B cell (primary cell): ENCODE data around the gene RNF212. TPM values are rescaled to one million over a fixed set of nuclear protein-coding genes. Genes with fewer than 3 reads are reported as not detected.

ENCODE experiments used
- ATAC-seq: fragments of 200-7000 bp; cut with Tn5 transposase; one replicate; pipeline ENCODE4 v1.10.0; 2021; ENCODE audit warnings: low read depth, mild to moderate bottlenecking, moderate number of reproducible peaks, moderate library complexity
- CTCF ChIA-PET: fragments of 350-600 bp; sonication (Branson Sonifier 250); formaldehyde crosslinking; loops from one replicate; lab custom pipeline; 2021; ENCODE audit warnings: antibody characterized with exemption, inconsistent platforms; lab: Charles Lee
- POLR2A ChIA-PET: fragments of 350-600 bp; sonication (Branson Sonifier 250); formaldehyde crosslinking; loops from one replicate; lab custom pipeline; 2021; ENCODE audit warnings: antibody characterized with exemption; lab: Charles Lee
- DNase-seq: peaks from one replicate; pipeline ENCODE4 v3.0.0; 2013
- H2AFZ ChIP-seq: 2 replicates; pipeline ENCODE4 v1.6.1; 2012; ENCODE audit warnings: mild to moderate bottlenecking, low read depth, low read length; ENCODE audit not compliant: insufficient read depth, poor library complexity, severe bottlenecking
- H3K27ac ChIP-seq, 2 donors: 1 replicate in 1 of 2; 2 replicates in 1 of 2; pipeline ENCODE4 v1.5.1; 2012 to 2013; ENCODE audit warnings: low read length in 2 of 2, mild to moderate bottlenecking in 2 of 2, moderate library complexity in 1 of 2
- H3K27me3 ChIP-seq, 4 experiments: fragments of 200-600 bp in 1 of 4; sonication (generic) in 1 of 4; replicated peaks in 1 of 4; 1 replicate in 2 of 4; 2 replicates in 2 of 4; pipeline versions ENCODE4 v1.6.1 to v1.7.0; 2013 to 2016; ENCODE audit warnings: low read length in 3 of 4, mild to moderate bottlenecking in 2 of 4, mixed read lengths in 1 of 4, moderate library complexity in 1 of 4; ENCODE audit not compliant: insufficient read depth in 4 of 4, control insufficient read depth in 3 of 4; ENCODE audit errors: control extremely low read depth in 1 of 4
- H3K36me3 ChIP-seq, 2 experiments: replicated peaks in 1 of 2; 1 replicate in 1 of 2; 2 replicates in 1 of 2; pipeline versions ENCODE4 v1.6.1 to v1.7.1; 2013; ENCODE audit warnings: low read length in 1 of 2; ENCODE audit not compliant: insufficient read depth in 2 of 2, control insufficient read depth in 1 of 2; ENCODE audit errors: control extremely low read depth in 1 of 2, extremely low read depth in 1 of 2
- H3K4me1 ChIP-seq, 2 donors: fragments of 200-600 bp in 1 of 2; sonication (generic) in 1 of 2; 1 replicate in 1 of 2; 2 replicates in 1 of 2; pipeline versions ENCODE4 v1.5.1 to v1.6.1; 2013 to 2017; ENCODE audit warnings: low read length in 2 of 2; ENCODE audit not compliant: control insufficient read depth in 2 of 2, insufficient read depth in 2 of 2
- H3K4me2 ChIP-seq: replicated peaks from 2 replicates; pipeline ENCODE3; 2012; ENCODE audit warnings: mild to moderate bottlenecking, low read depth, low read length; ENCODE audit not compliant: poor library complexity, severe bottlenecking
- H3K4me3 ChIP-seq, 5 experiments: fragments of 200-600 bp in 1 of 5; sonication (generic) in 1 of 5; 1 replicate in 3 of 5; 2 replicates in 2 of 5; pipeline versions ENCODE4 v1.5.1 to v1.7.0; 2011 to 2016; ENCODE audit warnings: low read length in 4 of 5, mild to moderate bottlenecking in 4 of 5, low read depth in 2 of 5, control low read depth in 1 of 5, moderate library complexity in 1 of 5; ENCODE audit not compliant: insufficient read depth in 1 of 5; ENCODE audit errors: control extremely low read depth in 1 of 5, extremely low read depth in 1 of 5
- H3K79me2 ChIP-seq: fragments of 200-600 bp; sonication (generic); one replicate; pipeline ENCODE4 v1.6.0; 2016; ENCODE audit warnings: low read length; ENCODE audit not compliant: control insufficient read depth, insufficient read depth
- H3K9ac ChIP-seq: fragments of 200-600 bp; sonication (generic); 2 replicates; pipeline ENCODE4 v1.6.1; 2017; ENCODE audit warnings: mild to moderate bottlenecking, low read length, moderate library complexity
- H3K9me3 ChIP-seq, 3 donors: one replicate each; pipeline versions ENCODE4 v1.6.1 to v1.7.1; 2013; ENCODE audit warnings: low read length in 2 of 3; ENCODE audit not compliant: control insufficient read depth in 2 of 3, insufficient read depth in 1 of 3; ENCODE audit errors: control extremely low read depth in 1 of 3
- H4K20me1 ChIP-seq: 2 replicates; pipeline ENCODE4 v1.6.0; 2012; ENCODE audit warnings: mild to moderate bottlenecking, low read length; ENCODE audit not compliant: insufficient read depth, control insufficient read depth, poor library complexity, severe bottlenecking
- H3K27ac Mint-ChIP-seq: one replicate; pipeline ENCODE4 v1.8.0; 2021; ENCODE audit warnings: mixed read lengths
- H3K27me3 Mint-ChIP-seq: one replicate; pipeline ENCODE4 v1.8.0; 2021; ENCODE audit warnings: mixed read lengths
- H3K4me1 Mint-ChIP-seq: one replicate; pipeline ENCODE4 v1.8.0; 2021; ENCODE audit warnings: mixed read lengths
- H3K4me3 Mint-ChIP-seq: one replicate; pipeline ENCODE4 v1.8.0; 2021; ENCODE audit warnings: mixed read lengths
- H3K9me3 Mint-ChIP-seq: one replicate; pipeline ENCODE4 v1.8.0; 2022; ENCODE audit warnings: mixed read lengths; ENCODE audit not compliant: insufficient read depth
- EZH2 ChIP-seq: IDR thresholded peaks from 2 replicates; pipeline ENCODE4 v1.6.1; 2012; ENCODE audit warnings: borderline replicate concordance, low read depth, mild to moderate bottlenecking, moderate library complexity, low read length; ENCODE audit not compliant: insufficient read depth, poor library complexity, severe bottlenecking
- WGBS: methylation state at CpG from one replicate; pipeline ENCODE4 v1.1.5; 2013; ENCODE audit warnings: missing lambda C conversion rate; ENCODE audit not compliant: insufficient coverage; 5-methylcytosine and 5-hydroxymethylcytosine counted together
- intact Hi-C: fragments of 100-400 bp; cut with micrococcal nuclease; formaldehyde crosslinking; loops from one replicate; pipeline ENCODE4 v1.10.0; 2022
- polyA plus RNA-seq: library from polyadenylated mRNA; depleted of rRNA; stranded (reverse); fragments of >200 nt; gene quantifications from 2 replicates; pipeline ENCODE4 v1.2.3, GENCODE V29; 2012
- total RNA-seq, 2 donors: library from RNA; stranded (reverse); fragments of 120-200 nt in 1 of 2; gene quantifications; 1 replicate in 1 of 2; 2 replicates in 1 of 2; pipeline versions ENCODE4 v1.2.3 to v1.2.4, GENCODE V29; 2013 to 2022
- TF ChIP-seq, protein P1 (sequence below): fragments of 200-600 bp; IDR thresholded peaks from one replicate; pipeline ENCODE4 v1.8.0; 2022; ENCODE audit warnings: antibody characterized with exemption, mild to moderate bottlenecking

RNF212 gene
- total and polyA plus RNA-seq, 2 donors (not counting 1 experiment from before 2014, with no cell fraction given): 2.1 to 5.9 TPM

DNA sequence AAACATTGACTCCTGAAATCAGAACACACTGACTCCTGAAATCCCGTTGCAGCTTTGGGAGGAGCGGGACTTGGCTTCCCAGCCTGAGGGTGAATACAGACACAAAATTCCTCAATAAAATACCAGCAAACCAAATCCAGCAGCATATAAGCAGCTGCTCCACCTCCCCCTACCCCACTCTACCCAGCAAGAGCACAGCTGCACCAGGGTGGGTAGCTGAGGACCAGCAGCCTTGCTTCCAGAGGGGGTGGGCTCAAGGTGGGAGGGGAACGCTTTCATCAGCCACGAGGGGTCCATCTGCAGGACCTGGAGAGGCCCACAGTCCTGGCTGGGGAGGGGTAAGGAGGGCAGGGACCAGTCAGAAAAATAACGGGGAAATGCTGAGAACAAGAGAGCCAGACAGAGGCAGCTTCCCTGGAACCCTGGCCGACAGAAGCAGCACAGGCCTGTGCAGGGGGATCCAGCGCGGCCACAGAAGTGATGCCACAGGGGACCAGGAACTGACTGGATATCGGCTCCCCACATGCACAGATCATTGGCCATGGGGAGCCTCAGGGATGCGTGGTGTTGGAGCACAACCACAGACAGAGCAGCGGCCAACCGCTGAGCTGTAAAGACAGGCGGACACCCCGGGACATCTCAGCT lies 52.2 kb downstream of the RNF212 start:
- CTCF ChIA-PET: no interaction called here
- peaks cover 0 to 13% (median 0%) of the 10 kb centered on the region in 3 donors for H3K9me3 ChIP-seq
- H3K9ac ChIP-seq: no peak overlapping the region
- H3K4me2 ChIP-seq: no peak overlapping the region
- POLR2A ChIA-PET: no interaction called here
- H2AFZ ChIP-seq: no peak overlapping the region
- TF ChIP-seq EZH2: no peak
- TF ChIP-seq, protein P1, sequence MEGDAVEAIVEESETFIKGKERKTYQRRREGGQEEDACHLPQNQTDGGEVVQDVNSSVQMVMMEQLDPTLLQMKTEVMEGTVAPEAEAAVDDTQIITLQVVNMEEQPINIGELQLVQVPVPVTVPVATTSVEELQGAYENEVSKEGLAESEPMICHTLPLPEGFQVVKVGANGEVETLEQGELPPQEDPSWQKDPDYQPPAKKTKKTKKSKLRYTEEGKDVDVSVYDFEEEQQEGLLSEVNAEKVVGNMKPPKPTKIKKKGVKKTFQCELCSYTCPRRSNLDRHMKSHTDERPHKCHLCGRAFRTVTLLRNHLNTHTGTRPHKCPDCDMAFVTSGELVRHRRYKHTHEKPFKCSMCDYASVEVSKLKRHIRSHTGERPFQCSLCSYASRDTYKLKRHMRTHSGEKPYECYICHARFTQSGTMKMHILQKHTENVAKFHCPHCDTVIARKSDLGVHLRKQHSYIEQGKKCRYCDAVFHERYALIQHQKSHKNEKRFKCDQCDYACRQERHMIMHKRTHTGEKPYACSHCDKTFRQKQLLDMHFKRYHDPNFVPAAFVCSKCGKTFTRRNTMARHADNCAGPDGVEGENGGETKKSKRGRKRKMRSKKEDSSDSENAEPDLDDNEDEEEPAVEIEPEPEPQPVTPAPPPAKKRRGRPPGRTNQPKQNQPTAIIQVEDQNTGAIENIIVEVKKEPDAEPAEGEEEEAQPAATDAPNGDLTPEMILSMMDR: no peak
- no peak overlapping the region for H3K27ac ChIP-seq
- no peaks in the 10 kb centered on the region for H4K20me1 ChIP-seq
- peaks cover 35% of the 10 kb centered on the region for H3K27me3 Mint-ChIP-seq
- no peaks in the 10 kb centered on the region for H3K79me2 ChIP-seq
- no peak overlapping the region for H3K4me3 ChIP-seq
- H3K27me3 ChIP-seq: peaks cover 0 to 32% (median 3%) of the 10 kb centered on the region in 4 experiments
- no peaks in the 10 kb centered on the region for H3K36me3 ChIP-seq
- no peak for ATAC-seq
- DNase-seq: no peak
- peaks cover 2% of the 10 kb centered on the region for H3K4me1 Mint-ChIP-seq
- 86% methylated on average over 13 of the region's 14 CpGs for WGBS
- H3K4me3 Mint-ChIP-seq: no peak overlapping the region
- H3K4me1 ChIP-seq: peaks cover 6 to 7% of the 10 kb centered on the region in 2 donors
- intact Hi-C loops: no loop called here
- H3K27ac Mint-ChIP-seq: no peak overlapping the region
- H3K9me3 Mint-ChIP-seq: no peaks in the 10 kb centered on the region

DNA sequence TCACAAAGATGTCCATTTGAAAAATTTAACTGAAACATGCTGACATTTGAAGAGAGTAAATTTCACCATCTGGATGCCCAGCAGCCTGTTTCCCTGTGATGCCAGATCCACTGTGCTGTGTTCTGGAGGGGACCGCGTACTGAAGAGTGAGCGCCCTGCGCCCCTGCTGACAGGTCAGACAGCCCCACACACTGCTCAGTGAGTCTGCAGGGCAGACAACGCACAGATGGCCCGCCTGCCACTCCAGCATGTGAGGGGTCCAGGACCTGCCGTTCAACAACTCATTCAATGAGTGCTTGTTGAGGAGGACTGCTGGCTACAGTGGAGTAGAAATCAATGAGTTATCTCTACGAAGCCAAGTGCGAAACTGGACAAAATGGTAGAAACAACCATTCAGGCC lies 52.7 kb downstream of the RNF212 start:
- H3K9me3 ChIP-seq: peaks cover 0 to 13% (median 0%) of the 10 kb centered on the region in 3 donors
- no peak for DNase-seq
- POLR2A ChIA-PET: no interaction called here

More for the DNA sequence above, 52.7 kb downstream of the RNF212 start:
- peaks cover 7 to 12% of the 10 kb centered on the region in 2 donors for H3K4me1 ChIP-seq
- intact Hi-C loops: no loop called here
- no peak overlapping the region for H2AFZ ChIP-seq
- H3K4me3 ChIP-seq: no peak overlapping the region
- Mint-ChIP-seq H3K27ac (no peak overlapping the region), H3K9me3 (no peaks in the 10 kb centered on the region), H3K27me3 (peaks cover 35% of the 10 kb centered on the region), H3K4me3 (no peak overlapping the region), H3K4me1 (peaks cover 8% of the 10 kb centered on the region)
- no peaks in the 10 kb centered on the region for H3K36me3 ChIP-seq
- WGBS: 87% methylated on average over 9 of the region's 9 CpGs
- no peaks in the 10 kb centered on the region for H3K79me2 ChIP-seq
- H3K4me2 ChIP-seq: no peak overlapping the region
- no peak for ATAC-seq
- H3K9ac ChIP-seq: no peak overlapping the region
- CTCF ChIA-PET: no interaction called here
- no peaks in the 10 kb centered on the region for H4K20me1 ChIP-seq
- peaks cover 0 to 32% (median 3%) of the 10 kb centered on the region in 4 experiments for H3K27me3 ChIP-seq
- TF ChIP-seq, protein P1: no peak
- TF ChIP-seq EZH2: no peak
- no peak overlapping the region for H3K27ac ChIP-seq
